Right atrium auricular region (tissue), 2 donors: ENCODE measurements around the gene CYTH2. TPM values are rescaled to one million over a fixed set of nuclear protein-coding genes. Genes with fewer than 3 reads are reported as not detected.

Source experiments
- DNase-seq: peaks from one replicate; pipeline ENCODE4 v3.0.0-alpha.2; 2019; ENCODE audit warnings: low spot score
- H3K27ac ChIP-seq, 2 donors: fragments of 200-600 bp; sonication (generic); 1 replicate in 1 of 2; 2 replicates in 1 of 2; pipeline ENCODE4 v1.5.1; 2016 to 2019
- H3K27me3 ChIP-seq, 2 donors: fragments of 200-600 bp; sonication (generic); one replicate each; pipeline versions ENCODE4 v1.5.1 to v1.6.0; 2017 to 2019
- H3K36me3 ChIP-seq: fragments of 200-600 bp; sonication (generic); one replicate; pipeline ENCODE4 v1.5.1; 2016
- H3K4me1 ChIP-seq, 2 donors: fragments of 200-600 bp; sonication (generic); one replicate each; pipeline versions ENCODE4 v1.5.1 to v1.6.0; 2017 to 2019
- H3K4me3 ChIP-seq, 2 donors: fragments of 200-600 bp; sonication (generic); 1 replicate in 1 of 2; 2 replicates in 1 of 2; pipeline ENCODE4 v1.5.1; 2017 to 2019; ENCODE audit warnings: mild to moderate bottlenecking in 1 of 2, moderate library complexity in 1 of 2
- H3K9me3 ChIP-seq, 2 donors: fragments of 200-600 bp; sonication (generic); one replicate each; pipeline ENCODE4 v1.5.1; 2019
- total RNA-seq, 2 donors: library from RNA; depleted of rRNA; stranded (reverse); fragments of >200 nt; gene quantifications; one replicate each; pipeline ENCODE4 v1.1.0, GENCODE V29; 2016
- TF ChIP-seq, protein P1 (sequence below), 2 donors: fragments of 200-600 bp; sonication (generic); IDR thresholded peaks; one replicate each; pipeline ENCODE4 v1.5.1; 2019; ENCODE audit warnings: antibody characterized with exemption in 2 of 2

Gene CYTH2
- total RNA-seq, 2 donors from 2014 or later = 13.3 to 22.5 TPM

DNA sequence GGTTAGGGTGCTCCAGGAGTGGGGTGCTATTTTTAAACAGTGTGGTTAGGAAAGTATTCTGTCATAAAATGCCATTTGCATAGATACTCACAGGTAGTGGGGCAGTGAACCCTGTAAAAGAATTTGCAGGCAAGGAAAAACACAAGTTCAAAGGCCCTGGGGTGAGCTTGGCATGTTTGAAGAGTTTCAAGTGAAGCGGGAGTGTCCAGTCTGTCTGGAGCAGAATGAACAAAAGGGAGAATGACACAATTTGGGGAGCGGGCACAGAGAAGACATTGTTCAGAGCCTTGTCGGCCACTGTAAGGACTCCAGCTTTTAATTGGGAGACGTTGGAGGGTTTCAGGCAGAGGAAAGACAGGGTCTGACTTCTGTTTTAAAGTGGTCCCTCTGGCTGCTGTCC, 20.6 kb upstream of the CYTH2 start:
- Histone ChIP-seq H3K36me3 (peaks cover 58% of the 10 kb centered on the region), H3K9me3 (no peaks in the 10 kb centered on the region), H3K27ac (no peak overlapping the region), H3K27me3 (peaks cover 0 to 4% of the 10 kb centered on the region in 2 donors), H3K4me3 (no peak overlapping the region), H3K4me1 (peaks cover 0 to 26% of the 10 kb centered on the region in 2 donors)
- DNase-seq = no peak
- TF ChIP-seq, protein P1, sequence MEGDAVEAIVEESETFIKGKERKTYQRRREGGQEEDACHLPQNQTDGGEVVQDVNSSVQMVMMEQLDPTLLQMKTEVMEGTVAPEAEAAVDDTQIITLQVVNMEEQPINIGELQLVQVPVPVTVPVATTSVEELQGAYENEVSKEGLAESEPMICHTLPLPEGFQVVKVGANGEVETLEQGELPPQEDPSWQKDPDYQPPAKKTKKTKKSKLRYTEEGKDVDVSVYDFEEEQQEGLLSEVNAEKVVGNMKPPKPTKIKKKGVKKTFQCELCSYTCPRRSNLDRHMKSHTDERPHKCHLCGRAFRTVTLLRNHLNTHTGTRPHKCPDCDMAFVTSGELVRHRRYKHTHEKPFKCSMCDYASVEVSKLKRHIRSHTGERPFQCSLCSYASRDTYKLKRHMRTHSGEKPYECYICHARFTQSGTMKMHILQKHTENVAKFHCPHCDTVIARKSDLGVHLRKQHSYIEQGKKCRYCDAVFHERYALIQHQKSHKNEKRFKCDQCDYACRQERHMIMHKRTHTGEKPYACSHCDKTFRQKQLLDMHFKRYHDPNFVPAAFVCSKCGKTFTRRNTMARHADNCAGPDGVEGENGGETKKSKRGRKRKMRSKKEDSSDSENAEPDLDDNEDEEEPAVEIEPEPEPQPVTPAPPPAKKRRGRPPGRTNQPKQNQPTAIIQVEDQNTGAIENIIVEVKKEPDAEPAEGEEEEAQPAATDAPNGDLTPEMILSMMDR (IDR thresholded peaks at IDR 0.05) = no peak

DNA sequence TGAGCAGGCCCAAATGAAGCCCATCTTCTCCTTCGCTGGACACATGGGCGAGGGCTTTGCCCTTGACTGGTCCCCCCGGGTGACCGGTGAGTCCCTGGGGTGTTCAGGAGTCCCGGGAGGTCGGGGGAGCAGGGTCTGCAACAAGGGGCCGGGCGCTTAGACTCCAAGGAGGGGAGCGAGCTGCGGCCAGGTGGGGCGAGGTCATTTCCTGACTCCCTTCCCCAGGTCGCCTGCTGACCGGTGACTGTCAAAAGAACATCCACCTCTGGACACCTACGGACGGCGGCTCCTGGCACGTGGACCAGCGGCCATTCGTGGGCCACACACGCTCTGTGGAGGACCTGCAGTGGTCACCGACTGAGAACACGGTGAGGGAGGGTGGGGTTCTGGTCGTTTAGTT, 18.7 kb upstream of the CYTH2 start:
- no peak overlapping the region for H3K4me3 ChIP-seq
- peaks cover 0 to 8% of the 10 kb centered on the region in 2 donors for H3K4me1 ChIP-seq
- H3K36me3 ChIP-seq = peaks cover 69% of the 10 kb centered on the region
- TF ChIP-seq, protein P1 (IDR thresholded peaks at IDR 0.05) = no peak
- H3K27ac ChIP-seq = no peak overlapping the region
- H3K27me3 ChIP-seq = no peaks in the 10 kb centered on the region
- no peaks in the 10 kb centered on the region for H3K9me3 ChIP-seq
- DNase-seq = no peak

DNA sequence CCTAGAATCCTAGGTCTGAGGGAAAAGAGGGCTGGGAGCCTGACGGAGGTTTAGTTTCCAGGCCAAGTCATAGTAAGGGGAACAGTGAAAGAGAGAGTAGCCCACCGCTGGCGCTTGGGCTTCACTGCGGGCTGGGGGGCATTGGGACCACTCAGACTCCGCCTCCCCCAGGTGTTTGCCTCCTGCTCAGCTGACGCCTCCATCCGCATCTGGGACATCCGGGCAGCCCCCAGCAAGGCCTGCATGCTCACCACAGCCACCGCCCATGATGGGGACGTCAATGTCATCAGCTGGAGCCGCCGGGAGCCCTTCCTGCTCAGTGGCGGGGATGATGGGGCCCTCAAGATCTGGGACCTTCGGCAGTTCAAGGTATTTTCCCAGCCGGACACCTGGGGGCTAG, 18.3 kb upstream of the CYTH2 start:
- no peak for DNase-seq
- TF ChIP-seq, protein P1 (IDR thresholded peaks at IDR 0.05) = no peak
- peaks cover 69% of the 10 kb centered on the region for H3K36me3 ChIP-seq
- H3K9me3 ChIP-seq = no peaks in the 10 kb centered on the region
- H3K4me3 ChIP-seq = no peak overlapping the region
- H3K4me1 ChIP-seq = peaks cover 0 to 8% of the 10 kb centered on the region in 2 donors
- H3K27ac ChIP-seq = no peak overlapping the region
- H3K27me3 ChIP-seq = no peaks in the 10 kb centered on the region

DNA sequence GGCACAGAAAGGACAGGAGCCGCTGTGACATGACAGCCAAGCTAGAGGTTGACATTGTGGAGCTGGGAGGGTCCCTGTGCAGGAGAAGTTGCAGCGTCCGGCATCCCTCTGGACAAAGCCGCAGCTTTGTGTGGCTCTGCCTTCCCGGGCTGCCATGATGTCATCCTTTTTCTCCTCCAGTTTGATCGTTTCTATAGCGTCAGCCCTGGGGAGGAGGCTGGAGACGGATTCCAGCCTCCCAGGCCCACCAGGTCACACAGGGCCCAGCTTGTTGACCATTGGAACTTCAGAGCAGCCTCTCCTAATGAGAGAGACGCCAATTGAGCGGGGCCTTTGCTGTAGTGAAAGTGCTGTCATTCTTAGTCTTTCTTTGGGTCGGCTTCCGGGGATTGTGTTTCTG, 17.5 kb upstream of the CYTH2 start:
- TF ChIP-seq, protein P1 (IDR thresholded peaks at IDR 0.05) = no peak
- H3K4me3 ChIP-seq = no peak overlapping the region
- no peaks in the 10 kb centered on the region for H3K27me3 ChIP-seq
- H3K9me3 ChIP-seq = no peaks in the 10 kb centered on the region
- DNase-seq = no peak
- H3K36me3 ChIP-seq = peaks cover 69% of the 10 kb centered on the region
- no peak overlapping the region for H3K27ac ChIP-seq
- H3K4me1 ChIP-seq = peaks cover 0 to 2% of the 10 kb centered on the region in 2 donors

DNA sequence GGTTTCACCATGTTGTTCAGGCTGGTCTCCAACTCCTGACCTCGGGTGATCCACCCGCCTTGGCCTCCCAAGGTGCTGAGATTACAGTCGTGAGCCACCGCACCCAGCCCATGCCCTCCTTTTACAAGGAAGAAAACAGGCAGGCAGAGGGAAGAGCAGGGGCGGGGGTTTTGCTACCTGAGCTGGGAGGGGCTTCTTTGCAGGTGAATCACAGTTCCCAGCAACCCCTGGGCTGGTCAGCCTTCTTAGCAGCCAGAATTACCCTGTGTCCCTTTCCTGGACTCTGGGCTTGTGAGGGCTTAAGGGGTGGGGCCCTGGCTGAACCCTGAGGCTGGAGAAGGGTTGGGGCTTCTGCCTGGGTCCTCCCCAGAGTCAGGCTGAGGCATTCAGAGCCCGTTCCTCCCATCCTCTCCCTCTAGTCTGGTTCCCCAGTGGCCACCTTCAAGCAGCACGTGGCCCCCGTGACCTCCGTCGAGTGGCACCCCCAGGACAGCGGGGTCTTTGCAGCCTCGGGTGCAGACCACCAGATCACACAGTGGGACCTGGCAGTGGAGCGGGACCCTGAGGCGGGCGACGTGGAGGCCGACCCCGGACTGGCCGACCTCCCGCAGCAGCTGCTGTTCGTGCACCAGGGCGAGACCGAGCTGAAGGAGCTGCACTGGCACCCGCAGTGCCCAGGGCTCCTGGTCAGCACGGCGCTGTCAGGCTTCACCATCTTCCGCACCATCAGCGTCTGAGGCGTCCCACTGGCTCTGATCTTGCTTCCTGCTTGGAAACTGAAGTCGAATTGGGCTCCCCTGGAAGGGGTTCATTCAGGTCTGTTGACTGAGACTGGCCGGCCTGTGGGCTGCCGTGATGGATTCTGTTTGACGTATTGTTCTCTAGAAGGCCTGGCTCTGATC, 16.6 kb upstream of the CYTH2 start:
- no peak for DNase-seq
- Histone ChIP-seq H3K27ac (no peak overlapping the region), H3K4me1 (no peaks in the 10 kb centered on the region), H3K9me3 (no peaks in the 10 kb centered on the region), H3K36me3 (peaks cover 64% of the 10 kb centered on the region), H3K27me3 (no peaks in the 10 kb centered on the region), H3K4me3 (no peak overlapping the region)
- TF ChIP-seq, protein P1 (IDR thresholded peaks at IDR 0.05) = no peak
